ENCODE results near the gene RNF152.

GRCh38 chr18:61808286-61808685 is 84.5 kb downstream of the RNF152 start:
- TF ChIP-seq POLR2AphosphoS5 (IDR thresholded peaks at IDR 0.05; ENCODE audit: low read depth, low read length) (no peak), CTCF (IDR thresholded peaks at IDR 0.05) (no peak), SIN3A (IDR thresholded peaks at IDR 0.05; ENCODE audit: borderline replicate concordance, insufficient read depth, low read depth, low read length) (no peak), REST (IDR thresholded peaks at IDR 0.05; ENCODE audit: insufficient read depth in 1 of 2, low read depth in 2 of 2, low read length in 1 of 2) (no peak), TCF7L2 (IDR thresholded peaks at IDR 0.05; ENCODE audit: low read depth, low read length) (no peak)

All from Panc1 (cell line).